GM18909 (cell line): ENCODE data around the gene ZNF318.
A peak's percentile ranks its signal among the peaks of the same experiment; 100 is the strongest.
"Not testable (repeated sequence)": the region's sequence is repeated elsewhere in the genome, so short reads cannot be mapped to it uniquely, and the experiment has no call there.

ENCODE experiments used
- ATAC-seq: cut with Tn5 transposase; IDR thresholded peaks from one replicate; pipeline ENCODE4 v1.9.1; 2021; ENCODE audit warnings: mild to moderate bottlenecking; ENCODE audit not compliant: unreplicated experiment, poor library complexity

The ZNF318 gene, protein sequence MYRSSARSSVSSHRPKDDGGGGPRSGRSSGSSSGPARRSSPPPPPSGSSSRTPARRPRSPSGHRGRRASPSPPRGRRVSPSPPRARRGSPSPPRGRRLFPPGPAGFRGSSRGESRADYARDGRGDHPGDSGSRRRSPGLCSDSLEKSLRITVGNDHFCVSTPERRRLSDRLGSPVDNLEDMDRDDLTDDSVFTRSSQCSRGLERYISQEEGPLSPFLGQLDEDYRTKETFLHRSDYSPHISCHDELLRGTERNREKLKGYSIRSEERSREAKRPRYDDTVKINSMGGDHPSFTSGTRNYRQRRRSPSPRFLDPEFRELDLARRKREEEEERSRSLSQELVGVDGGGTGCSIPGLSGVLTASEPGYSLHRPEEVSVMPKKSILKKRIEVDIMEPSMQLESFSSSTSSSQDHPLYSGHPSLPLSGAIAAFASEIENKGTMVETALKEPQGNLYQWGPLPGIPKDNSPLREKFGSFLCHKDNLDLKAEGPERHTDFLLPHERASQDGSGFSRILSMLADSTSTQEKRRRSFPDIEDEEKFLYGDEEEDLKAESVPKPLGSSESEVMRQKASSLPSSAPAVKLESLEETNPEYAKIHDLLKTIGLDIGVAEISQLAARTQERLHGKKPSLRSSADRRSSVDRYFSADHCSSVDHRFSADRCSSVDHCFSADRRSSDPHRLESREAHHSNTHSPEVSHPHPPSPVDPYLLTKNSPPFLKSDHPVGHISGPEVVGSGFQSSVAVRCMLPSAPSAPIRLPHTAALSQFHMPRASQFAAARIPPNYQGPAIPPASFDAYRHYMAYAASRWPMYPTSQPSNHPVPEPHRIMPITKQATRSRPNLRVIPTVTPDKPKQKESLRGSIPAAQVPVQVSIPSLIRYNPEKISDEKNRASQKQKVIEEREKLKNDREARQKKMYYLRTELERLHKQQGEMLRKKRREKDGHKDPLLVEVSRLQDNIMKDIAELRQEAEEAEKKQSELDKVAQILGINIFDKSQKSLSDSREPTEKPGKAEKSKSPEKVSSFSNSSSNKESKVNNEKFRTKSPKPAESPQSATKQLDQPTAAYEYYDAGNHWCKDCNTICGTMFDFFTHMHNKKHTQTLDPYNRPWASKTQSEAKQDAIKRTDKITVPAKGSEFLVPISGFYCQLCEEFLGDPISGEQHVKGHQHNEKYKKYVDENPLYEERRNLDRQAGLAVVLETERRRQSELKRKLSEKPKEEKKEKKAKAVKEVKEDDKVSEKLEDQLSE (N-terminal part only)

DNA sequence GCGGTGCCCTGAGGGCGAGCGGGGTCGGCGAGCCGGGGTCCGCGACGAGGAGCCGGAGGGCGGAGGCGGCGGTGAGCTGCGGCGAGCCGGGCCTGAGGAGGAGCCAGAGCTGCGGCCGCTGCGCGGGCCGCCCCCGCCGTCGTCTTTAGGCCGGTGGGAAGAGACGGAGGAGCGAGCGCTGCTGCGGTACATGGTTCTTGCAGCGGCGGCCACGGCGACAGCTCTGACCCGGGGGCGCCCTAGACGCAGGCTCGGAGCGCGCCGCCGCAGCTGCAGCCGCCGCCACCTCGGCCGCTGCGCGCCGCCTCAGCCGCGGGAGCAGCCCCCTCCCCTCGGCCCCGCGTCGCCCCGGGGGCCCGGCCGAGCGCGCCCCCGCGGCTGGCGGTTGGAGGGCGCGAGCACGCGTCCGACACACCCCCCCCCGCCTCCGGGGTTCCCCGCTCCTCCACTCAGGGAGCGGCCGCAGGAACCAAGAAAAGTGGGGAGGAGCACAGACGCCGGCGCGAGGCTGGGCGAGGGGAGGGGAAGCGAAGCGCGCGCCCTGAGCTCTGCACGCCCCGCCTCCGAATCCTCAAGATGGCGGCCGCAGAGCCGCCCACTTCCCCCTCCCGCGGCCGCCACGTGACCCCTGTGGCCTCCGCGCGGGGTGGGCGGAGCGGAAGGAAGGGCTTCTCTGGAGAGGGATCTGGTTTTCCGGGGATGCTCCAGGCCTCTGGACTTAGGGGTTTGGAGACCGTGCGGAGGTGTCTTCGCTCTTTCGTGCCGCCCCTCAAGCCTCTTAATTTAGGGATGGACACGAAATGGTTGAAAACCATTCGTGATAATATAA, at the start of gene ZNF318:
ZNF318 (minus strand) TSS at position 474 of the 829 bp plus-strand sequence; CDS start at position 192, 282 bp downstream.
- ATAC-seq: peak; percentile 86

DNA sequence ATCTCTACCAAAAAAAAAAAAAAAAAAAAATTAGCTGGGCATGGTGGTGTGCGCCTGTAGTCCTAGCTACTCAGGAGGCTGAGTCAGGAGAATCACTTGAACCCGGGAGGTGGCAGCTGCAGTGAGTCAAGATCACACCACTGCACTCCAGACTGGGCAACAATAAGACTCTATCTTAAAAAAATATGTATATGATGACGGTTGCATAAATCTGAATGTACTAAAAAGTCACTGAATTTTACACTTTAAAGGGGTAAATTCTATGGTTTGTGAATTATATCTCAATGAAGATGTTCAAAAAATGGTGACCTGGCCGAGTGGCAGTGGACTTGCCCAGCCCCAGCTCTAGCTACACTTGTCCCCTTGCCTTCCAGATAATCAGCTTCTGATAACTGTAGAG, 47.5 kb upstream of the ZNF318 start:
- no peak for ATAC-seq

DNA sequence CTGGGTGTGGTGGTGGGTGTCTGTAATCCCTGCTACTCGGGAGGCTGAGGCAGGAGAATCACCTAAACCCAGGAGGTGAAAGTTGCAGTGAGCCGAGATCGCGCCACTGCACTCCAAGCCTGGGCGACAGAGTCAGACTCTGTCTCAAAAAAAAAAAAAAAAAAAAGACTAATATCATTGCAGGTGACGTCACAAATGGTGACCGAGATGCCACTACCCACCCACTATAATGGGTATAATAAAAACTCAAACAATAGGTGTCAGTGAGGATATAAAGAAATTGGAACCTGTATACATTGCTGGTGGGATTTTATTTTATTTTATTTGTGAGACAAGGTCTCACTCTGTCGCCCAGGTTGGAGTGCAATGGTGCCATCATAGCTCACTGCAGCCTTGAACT, 45.8 kb upstream of the ZNF318 start:
- ATAC-seq: not testable (repeated sequence)

DNA sequence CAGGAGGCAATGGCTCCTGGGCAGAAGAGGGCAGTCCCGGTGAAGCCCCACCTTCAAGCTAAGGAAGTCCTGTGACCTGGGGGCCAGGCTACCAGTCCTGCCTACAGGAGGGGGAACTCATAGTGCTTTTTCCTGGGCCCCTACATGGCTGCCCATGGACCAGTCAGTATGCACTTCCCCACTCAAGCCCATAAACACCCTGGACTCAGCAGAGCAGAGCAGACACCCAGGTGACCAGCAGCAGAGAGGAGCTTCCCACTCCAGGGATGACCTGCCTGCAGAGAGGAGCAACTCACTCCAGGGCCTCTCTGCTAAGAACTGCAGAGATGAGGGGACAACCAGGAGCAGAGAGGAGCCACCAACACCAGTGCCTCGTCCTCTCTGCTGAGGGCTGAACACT, 43.6 kb upstream of the ZNF318 start:
- no peak for ATAC-seq

DNA sequence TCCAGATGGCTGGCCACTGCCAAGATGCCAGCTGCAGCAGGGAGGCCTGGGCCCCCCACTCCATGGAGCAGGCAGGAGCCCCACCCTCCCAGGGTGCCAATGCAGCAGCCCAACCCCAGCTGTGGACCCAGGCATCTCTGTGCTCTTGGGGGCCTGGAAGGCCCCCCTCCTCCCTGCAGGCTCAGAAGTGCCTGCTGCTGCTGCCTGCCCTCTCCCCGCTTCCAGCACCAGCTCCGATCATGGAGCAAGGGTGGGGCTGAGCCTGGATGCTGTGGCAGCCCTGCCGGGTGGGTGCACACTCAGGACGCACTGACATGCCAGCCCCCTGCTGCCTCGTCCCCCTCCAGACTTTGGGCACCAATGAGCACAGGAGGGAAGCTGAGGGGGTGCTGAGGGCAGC, 43.1 kb upstream of the ZNF318 start:
- ATAC-seq: no peak

DNA sequence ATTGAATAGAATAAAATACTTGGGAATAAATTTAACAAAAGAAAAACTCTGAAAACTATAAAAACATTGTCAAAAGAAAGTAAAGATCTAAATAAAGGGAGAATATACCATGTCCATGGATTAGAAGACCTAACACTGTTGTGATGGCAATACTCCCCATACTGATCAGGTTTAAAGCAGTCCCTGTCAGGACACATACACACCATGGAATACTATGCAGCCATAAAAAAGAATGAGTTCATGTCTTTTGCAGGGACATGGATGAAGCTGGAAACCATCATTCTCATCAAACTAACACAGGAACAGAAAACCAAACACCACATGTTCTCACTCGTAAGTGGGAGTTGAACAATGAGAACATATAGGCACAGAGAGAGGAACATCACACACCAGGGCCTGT, 41.3 kb upstream of the ZNF318 start:
- ATAC-seq: not testable (repeated sequence)

DNA sequence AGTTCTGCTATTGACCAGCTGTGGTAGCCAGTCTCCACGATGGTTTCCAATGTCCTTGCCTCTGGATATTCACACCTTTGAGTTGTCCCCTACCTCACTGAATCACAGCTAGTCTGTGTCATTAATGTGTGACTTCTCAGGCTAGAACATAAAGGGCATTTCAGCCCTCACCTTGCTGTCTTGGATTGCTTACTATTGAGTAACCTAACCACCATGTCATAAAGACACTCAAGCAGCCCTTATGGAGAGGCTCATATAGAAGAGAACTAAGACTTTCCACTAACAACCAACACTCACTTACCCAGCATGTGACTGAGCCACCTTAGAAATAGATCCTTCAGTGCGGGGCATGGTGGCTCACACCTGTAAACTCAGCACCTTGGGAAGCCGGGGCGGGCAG, 38.8 kb upstream of the ZNF318 start:
- no peak for ATAC-seq

DNA sequence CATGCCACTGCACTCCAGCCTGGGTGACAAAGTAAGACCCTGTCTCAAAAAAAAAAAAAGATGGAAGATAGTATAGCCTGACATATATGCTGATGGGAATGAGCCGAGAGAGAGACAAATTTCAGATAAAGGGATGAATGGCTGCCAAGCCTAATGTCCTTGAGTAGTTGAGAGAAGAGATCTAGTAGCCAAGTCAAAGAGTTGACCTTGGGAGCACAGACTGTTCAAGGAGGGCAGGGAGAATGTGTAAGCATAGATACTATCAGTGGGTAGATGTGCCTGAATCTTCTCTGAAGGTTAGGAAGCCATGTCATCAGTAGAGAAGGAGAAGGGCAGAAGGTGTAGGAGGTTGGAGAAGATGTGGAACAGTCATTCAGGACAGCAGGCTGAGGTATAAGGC, 37.8 kb upstream of the ZNF318 start:
- no peak for ATAC-seq

DNA sequence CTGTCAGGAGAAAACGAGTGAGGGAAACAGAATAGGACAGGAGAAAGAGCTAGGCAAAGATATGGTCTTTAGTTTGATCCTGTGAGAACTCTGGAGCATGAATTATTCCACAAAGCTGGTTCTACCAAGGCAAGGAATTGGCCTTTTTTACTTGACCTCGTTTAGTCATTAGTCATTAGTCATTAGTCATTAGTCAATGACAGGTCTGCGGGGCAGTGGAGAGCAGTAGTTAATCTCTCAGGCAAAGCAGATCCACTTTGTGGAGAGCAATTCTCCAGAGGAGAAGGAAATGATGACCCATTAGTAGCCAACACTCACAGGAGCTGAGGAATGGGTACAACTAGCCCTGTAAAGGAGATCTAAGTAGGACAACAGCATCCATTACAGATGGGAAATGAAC, 35.9 kb upstream of the ZNF318 start:
- ATAC-seq: no peak

DNA sequence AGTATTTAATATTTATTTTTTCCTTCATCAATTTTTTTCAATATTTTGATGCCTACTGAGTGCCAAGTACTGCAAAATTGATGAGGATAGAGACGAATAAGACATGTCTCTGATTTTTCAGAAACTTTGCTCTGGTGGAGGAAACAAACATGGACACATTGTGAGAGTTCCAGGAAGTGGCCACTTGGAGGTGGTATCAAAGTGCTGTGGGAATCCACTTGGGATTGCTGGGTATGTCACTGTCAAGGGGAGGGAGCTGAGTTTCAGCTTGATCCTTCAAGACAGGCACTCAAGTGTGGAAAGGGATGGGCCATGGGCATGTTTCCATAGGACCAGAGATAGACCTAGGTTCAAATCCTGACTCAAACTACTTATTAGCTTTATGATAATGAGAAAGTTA, 33.4 kb upstream of the ZNF318 start:
- no peak for ATAC-seq

DNA sequence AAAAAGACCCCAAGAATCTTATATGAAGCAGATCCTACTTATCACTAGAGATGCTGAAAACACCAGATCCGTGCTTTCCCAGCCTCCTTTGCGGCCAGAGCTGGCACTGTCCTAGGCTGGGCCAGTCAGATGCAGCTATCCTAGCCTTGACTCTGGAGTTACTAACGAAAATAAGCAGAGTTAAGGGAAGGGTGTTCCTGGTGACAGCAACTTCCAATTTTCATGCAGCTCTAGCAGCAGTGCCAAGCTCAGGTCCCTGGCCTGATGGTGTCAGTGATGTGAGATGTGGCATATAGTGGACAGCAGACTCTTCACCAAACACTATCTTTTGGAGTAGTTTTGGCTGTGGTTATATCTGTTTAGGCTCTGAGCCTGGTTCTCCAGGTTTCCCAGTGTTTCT, 32.3 kb upstream of the ZNF318 start:
- no peak for ATAC-seq

DNA sequence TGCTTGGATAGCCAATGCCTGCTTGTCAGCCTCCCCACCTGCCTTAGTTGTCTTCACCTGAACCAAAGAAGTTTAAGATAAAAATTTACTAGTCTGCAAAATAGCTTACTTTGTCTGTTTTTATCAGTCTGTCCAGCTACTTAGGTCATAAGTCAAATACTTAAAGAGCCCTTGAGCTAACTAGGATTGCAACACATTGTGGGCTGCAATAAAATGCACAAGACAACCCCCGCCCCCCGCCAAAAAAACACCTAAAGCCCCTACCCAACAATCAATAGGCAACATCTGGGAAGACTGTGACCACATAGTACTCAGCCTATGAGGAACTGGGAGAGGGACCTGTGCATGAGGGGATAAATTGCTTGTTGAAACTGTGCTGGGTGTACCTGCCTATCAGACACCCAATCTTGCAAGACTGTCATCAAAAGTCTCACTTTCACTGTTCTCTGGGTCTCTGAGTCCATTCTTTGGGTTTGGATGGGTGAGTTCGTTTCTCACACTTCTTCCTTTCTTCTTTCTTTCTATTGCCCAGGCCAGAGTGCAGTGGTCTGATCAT, 30.6 kb upstream of the ZNF318 start:
- no peak for ATAC-seq

DNA sequence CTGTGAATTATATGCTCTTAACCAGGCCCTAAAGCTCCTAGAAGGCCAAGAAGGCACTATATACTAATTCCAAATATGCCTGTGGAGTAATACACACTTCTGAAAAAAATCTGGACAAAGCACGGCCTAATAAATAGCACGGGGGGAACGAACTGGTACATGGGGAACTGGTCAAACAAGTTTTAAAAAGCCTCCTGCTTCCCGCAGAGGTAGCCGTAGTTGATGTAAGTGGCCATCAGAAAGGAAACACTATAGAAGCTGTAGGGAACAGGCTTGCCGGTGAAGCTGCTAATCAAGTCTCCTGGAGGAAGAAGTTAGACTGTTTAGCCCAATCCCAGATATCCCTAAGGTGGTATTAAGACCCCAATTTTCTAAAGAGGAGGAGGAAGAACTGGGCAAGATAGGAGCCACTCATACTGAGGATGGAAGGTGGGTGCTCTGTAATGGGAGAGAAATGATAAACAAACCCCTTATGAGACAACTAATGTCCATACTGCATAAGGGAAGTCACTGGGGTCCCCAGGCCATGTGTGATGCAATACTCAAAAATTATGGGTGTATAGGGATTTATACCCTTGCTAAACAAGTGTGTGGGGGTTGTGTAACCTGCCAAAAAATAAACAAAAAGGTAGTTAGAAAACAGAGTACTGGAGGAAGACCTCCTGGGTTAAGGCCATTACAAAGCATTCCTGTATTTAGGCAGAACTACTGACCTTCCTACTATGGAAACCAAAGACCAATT, 27.1 kb upstream of the ZNF318 start:
- no peak for ATAC-seq

DNA sequence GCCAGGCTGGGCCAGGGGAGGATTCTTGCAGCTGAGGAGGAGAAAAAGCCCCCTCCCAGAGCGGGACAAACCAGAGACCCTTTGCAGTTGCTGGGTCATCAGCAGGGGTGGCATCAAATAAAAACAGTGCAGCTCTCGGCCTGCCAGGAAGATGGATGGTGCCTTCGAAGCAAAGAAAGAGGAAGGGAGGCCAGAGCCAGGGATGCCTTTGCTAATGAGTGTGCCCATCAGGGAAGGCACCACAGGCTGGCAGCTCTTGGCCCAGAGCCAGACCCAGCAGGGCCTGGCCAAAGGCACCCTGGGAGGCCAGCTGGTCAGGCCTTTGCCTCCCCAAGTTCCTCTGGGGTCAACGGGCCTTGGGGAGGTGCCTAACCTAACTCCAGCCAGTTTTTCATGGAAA, 26.3 kb upstream of the ZNF318 start:
- no peak for ATAC-seq

DNA sequence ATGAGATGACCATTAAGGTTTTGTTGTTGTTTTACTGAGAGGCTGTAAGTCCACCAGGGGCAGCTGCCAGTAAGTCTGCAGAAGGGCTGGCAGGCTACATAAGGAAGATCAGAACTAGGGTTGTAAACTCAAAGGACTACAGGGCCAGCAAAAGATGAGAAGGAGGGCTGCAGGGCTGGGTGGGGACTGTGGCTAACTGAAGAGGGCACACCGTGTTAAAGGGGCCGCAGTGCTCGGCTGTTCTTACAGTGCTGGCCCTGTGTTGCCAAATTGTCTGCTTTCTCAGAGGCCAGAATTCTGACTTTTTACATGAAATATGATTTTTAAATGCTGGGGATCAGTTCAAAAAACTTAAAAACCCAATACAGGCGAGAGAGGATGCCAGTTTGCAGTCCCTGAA, 25.5 kb upstream of the ZNF318 start:
- ATAC-seq: no peak

DNA sequence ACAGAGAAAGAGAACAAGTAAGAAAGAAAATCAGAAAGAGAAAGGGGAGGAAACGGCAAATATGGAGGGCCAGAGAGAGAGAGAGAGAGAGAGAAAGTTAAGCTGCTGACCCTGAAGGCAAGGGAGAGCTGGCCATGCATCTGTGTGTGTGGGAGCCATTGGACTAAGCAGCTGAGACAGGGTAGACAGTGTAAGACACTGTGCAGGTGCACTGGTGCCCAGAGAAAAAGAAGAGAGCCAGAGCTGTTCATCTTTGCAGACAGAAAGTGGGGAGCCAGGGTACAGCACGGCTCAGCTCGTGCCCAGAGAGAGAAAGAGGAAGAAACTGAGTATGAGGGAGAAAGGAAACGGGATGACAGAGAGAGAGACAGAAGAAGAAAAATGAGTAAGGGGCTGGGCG, 24.2 kb upstream of the ZNF318 start:
- no peak for ATAC-seq

DNA sequence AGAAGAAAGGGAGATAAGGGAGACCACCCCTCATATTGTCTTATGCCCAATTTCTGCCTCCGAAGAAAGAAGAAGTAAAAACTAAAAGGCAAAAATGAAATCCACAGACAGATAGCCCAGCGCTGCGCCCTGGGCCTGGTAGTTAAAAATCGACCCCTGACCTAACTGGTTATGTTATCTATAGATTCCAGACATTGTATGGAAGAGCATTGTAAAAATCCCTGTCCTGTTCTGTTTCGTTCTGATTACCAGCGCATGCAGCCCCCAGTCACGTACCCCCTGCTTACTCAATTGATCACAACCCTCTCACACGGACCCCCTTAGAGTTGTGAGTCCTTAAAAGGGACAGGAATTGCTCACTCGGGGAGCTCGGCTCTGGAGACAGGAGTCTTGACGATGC, 23.7 kb upstream of the ZNF318 start:
- not testable (repeated sequence) for ATAC-seq

DNA sequence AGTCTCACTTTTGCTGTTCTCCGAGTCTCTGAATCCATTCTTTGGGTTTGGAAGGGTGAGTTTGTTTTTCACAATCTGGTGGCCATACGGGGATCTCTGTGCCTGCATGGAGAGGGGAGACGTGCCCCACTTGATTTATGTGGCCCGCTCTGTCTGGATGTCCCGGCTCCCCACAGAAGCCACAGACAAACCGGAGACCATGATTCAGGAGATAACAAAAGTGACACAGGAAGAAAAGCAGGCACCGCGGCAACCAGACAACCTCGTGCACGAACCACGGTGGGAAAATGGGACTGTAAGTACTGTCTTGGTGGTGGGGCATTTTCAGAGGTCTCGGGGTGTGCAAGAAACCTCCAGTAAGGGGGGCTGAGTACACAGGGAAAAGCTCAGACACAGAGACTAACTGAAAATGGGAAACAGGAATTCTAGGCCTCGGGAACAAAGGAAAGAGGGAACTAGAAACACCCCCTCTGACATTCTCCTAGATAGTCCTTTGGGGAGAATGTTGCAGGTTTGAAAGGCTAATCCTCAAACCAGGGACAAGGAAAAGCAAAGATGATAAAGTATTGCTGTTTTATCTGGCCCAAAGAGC, 22.1 kb upstream of the ZNF318 start:
- ATAC-seq: no peak
